ENCODE data around the gene FLT4.

FLT4 gene

GRCh38 chr5:180590543-180591310, 58.7 kb downstream of the FLT4 start:
- DNase-seq = no peak

DNA sequence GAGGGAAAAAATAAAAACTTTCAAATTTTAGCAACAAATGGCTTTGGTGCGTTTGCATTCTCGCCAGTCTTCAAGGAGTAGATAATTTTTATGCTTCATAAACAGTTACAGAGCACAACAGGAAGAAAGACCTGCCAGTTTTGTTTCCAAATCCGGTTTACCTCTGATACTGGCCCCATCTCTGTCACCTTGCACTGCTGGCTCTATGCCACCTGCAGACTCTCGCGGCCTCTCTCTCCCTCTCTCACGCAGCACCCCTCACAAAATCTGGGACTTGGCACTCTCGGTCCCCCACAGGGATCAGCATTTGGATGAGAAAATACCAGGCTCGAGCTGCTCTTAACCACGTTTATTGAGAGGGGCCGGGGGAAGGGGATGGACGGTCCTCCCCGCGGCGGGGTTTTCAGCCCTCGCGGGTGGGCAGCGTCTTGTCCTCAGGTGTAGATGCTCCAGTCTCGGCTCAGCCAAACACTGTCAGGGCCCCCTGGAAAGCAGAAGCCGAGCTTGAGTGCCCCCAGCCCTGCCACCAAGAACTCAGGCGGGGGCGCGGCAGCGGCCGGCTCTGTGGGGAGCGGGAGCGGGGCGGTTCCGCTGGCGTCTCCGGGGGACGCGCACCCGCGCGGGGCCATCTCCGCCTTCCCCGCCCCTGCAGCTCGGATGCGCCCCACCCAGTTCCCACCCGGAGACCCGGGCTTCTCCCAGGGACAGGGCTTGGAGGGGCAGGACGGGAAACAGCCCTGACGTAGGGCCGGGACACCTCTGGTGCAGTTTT, 59.4 kb downstream of the FLT4 start:
- DNase-seq = no peak

GRCh38 chr5:180586870-180587269, 62.5 kb downstream of the FLT4 start:
- no peak for DNase-seq

GRCh38 chr5:180586204-180586603, 63.2 kb downstream of the FLT4 start:
- no peak for DNase-seq

- DNase-seq = no peak
Measured at GRCh38 chr5:180583738-180584137, 65.7 kb downstream of the FLT4 start.

DNA sequence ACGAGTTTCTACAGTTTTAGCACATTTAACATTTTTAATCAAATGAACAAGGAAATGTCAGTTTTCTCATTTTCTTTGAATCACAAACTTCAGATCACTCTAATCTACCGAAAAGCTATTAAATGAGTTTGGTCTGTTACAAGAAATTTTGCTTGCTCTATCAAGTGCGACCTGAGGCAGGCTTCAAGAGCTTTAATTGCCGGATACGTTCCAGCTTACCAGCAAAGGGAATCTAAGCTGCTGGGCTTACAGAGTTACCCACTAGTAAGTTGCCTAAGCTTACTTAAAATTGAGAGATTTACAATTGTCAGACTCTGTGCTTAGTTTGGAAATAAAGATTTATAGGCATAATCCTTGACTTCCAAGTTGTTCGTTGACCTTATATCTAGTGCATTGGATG, 68.7 kb downstream of the FLT4 start:
- DNase-seq = no peak

DNA sequence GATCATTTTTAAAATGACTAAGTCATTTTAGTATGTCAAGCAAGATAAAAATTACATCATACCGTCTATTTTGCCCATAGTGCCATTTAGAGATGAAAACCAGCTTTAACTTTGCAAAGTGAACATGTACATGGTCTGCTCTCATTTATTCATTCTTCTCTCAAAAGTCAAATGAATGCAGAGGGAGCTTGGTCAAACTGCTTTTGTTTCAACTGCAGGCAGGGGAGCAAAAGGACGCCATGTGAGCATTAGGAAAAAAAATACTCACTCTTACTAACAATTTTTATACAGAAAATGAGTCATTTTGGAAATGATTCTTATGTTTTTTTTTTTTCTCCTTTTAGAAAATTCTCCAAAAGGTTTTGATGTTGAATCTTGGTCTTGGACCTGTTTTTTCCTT, 73.8 kb downstream of the FLT4 start:
- DNase-seq = no peak

GRCh38 chr5:180568914-180569313, 80.5 kb downstream of the FLT4 start:
- no peak for DNase-seq

DNA sequence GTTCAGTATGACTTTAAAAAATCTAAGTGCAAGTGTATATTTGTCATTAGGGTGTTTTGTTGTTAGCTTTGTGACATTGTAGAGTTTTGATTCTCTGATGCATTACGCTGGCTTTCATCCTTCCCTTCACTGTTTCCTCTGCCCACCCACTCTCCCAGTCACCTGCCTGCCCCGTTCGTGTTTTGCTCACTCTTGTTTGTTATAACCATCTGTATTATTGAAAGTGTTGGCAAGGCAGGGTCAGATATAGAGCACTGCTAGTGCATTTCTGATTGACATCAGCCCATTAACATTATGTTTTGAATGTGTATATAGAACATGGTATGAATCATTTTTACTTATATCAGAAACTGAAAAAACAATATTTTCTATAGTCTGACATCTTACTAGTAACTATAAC, 85.4 kb downstream of the FLT4 start:
- DNase-seq = no peak

GRCh38 chr5:180558232-180558631, 91.2 kb downstream of the FLT4 start:
- DNase-seq = no peak

GRCh38 chr5:180557217-180557809, 92.1 kb downstream of the FLT4 start:
- no peak for DNase-seq

DNA sequence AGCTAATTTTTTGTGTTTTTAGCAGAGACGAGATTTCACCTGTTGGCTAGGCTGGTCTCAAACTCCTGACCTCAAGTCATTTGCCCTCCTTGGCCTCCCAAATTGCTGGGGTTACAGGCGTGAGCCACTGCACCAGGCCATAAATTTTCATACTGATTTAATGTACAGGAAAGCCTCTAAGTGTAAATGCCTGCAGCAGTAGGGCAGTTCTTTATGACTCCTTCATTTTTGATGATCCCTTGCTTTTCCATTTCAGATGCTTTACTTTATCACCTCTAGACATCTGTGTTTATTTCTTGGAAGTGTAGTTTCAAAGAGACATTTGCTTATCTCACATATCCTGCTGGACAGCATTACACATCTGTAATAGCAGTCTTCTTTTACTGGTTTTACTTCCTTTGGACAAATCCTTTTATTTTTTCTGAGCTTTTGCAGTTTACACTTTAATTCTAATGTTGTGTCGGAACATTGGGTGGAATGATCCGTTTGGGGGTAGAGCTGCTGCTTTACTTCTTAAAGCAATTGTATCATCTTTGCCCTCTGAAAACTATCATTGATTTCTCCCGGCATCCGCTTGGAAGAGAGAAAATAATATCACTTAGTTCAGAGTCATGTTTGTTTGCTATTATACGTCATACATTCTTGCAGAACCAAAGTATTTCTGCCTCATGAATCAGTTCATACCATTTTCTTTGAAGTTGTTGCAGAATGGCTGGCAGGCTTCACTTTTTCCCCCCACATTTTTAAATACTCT, 94.1 kb downstream of the FLT4 start:
- DNase-seq = no peak

- no peak for DNase-seq
Measured at GRCh38 chr5:180553530-180553929, 95.9 kb downstream of the FLT4 start.

Data from hippocampal formation (tissue), 2 donors.